HG02678 (cell line): Measurements from ENCODE around the gene VARS1.

Experiments used
- ATAC-seq: cut with Tn5 transposase; IDR thresholded peaks from one replicate; pipeline ENCODE4 v1.9.1; 2021; ENCODE audit warnings: mild to moderate bottlenecking, moderate library complexity; ENCODE audit not compliant: unreplicated experiment

Gene VARS1

GRCh38 chr6:31775633-31776484, 19.7 kb downstream of the VARS1 start:
- no peak for ATAC-seq

- no peak for ATAC-seq
These were observed 20.4 kb downstream of the VARS1 start for GRCh38 chr6:31775184-31775583.

GRCh38 chr6:31771992-31772358, 23.6 kb downstream of the VARS1 start:
- no peak for ATAC-seq

- ATAC-seq: no peak
These were observed 24.7 kb downstream of the VARS1 start for GRCh38 chr6:31770860-31771259.

GRCh38 chr6:31769684-31770371, 25.7 kb downstream of the VARS1 start:
- ATAC-seq: no peak

GRCh38 chr6:31768363-31769257, 26.9 kb downstream of the VARS1 start:
- no peak for ATAC-seq

- no peak for ATAC-seq
These were observed 28.4 kb downstream of the VARS1 start for GRCh38 chr6:31767096-31767645.

- ATAC-seq: no peak
These were observed 29.4 kb downstream of the VARS1 start for GRCh38 chr6:31765910-31766794.

GRCh38 chr6:31765559-31765909, 30.0 kb downstream of the VARS1 start:
- no peak for ATAC-seq

GRCh38 chr6:31764198-31764597, 31.4 kb downstream of the VARS1 start:
- no peak for ATAC-seq

- no peak for ATAC-seq
These were observed 32.0 kb downstream of the VARS1 start for GRCh38 chr6:31763619-31763940.

GRCh38 chr6:31762878-31763618, 32.5 kb downstream of the VARS1 start:
- no peak for ATAC-seq

GRCh38 chr6:31762356-31762755, 33.2 kb downstream of the VARS1 start, which contains the start of gene SAPCD1:
Gene SAPCD1 (plus strand): TSS chr6:31762656. CDS start chr6:31763055, 399 bp downstream.
- ATAC-seq: no peak

- no peak for ATAC-seq
These were observed 34.2 kb downstream of the VARS1 start for GRCh38 chr6:31761343-31761742.

- no peak for ATAC-seq
These were observed 34.8 kb downstream of the VARS1 start for GRCh38 chr6:31760790-31761189.

GRCh38 chr6:31758281-31758680, 37.3 kb downstream of the VARS1 start:
- ATAC-seq: no peak

- no peak for ATAC-seq
These were observed 42.7 kb downstream of the VARS1 start for GRCh38 chr6:31752739-31753319.

GRCh38 chr6:31750411-31751022, 45.0 kb downstream of the VARS1 start:
- ATAC-seq: no peak
